Measurements from ENCODE around the gene IKZF3. TPM values are rescaled to one million over a fixed set of nuclear protein-coding genes. Genes with fewer than 3 reads are reported as not detected.

Gene IKZF3
- total and polyA plus RNA-seq, 10 of the 15 experiments (the other 5 are each of a cell fraction or from before 2014, with no cell fraction given), result 5.5 to 98.2 (median 47.6) TPM

DNA sequence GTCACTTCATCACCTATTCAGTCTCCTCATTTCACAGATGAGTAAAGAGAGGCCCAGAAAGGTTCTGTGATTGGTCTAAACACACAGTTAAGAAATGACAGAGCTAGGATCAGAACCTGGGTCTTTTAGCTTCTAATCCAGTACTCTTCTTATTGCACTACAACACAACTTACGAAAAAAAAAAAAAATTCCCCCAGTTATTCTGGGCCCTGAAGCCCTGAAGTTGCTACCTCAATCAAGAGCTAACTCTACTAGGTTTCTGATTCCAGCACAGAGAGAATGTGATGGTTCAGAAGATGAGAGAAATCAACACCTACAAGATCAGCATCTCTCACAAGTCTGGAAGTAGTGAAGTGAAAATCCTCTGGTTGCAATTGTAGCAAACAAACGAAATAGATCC lies 89.1 kb downstream of the IKZF3 start (continued):
- TF ChIP-seq, protein P1, sequence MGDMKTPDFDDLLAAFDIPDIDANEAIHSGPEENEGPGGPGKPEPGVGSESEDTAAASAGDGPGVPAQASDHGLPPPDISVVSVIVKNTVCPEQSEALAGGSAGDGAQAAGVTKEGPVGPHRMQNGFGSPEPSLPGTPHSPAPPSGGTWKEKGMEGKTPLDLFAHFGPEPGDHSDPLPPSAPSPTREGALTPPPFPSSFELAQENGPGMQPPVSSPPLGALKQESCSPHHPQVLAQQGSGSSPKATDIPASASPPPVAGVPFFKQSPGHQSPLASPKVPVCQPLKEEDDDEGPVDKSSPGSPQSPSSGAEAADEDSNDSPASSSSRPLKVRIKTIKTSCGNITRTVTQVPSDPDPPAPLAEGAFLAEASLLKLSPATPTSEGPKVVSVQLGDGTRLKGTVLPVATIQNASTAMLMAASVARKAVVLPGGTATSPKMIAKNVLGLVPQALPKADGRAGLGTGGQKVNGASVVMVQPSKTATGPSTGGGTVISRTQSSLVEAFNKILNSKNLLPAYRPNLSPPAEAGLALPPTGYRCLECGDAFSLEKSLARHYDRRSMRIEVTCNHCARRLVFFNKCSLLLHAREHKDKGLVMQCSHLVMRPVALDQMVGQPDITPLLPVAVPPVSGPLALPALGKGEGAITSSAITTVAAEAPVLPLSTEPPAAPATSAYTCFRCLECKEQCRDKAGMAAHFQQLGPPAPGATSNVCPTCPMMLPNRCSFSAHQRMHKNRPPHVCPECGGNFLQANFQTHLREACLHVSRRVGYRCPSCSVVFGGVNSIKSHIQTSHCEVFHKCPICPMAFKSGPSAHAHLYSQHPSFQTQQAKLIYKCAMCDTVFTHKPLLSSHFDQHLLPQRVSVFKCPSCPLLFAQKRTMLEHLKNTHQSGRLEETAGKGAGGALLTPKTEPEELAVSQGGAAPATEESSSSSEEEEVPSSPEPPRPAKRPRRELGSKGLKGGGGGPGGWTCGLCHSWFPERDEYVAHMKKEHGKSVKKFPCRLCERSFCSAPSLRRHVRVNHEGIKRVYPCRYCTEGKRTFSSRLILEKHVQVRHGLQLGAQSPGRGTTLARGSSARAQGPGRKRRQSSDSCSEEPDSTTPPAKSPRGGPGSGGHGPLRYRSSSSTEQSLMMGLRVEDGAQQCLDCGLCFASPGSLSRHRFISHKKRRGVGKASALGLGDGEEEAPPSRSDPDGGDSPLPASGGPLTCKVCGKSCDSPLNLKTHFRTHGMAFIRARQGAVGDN (IDR thresholded peaks at IDR 0.05), result no peak
- TF ChIP-seq EZH2 (IDR thresholded peaks at IDR 0.05; ENCODE audit: borderline replicate concordance, control insufficient read depth, low read depth, low read length), result no peak
- 0 out of 2 replicates have a peak, but pooled peaks have one; percentile 39 for TF ChIP-seq ZNF384 (IDR thresholded peaks at IDR 0.05; ENCODE audit: borderline replicate concordance, low read depth, low read length)
- TF ChIP-seq PML (IDR thresholded peaks at IDR 0.05; ENCODE audit: low read length), result no peak
- 0 out of 2 replicates have a peak, but pooled peaks have one; percentile 30 for TF ChIP-seq MXI1 (IDR thresholded peaks at IDR 0.05; ENCODE audit: low read depth, low read length)
- no peak for TF ChIP-seq RELB (IDR thresholded peaks at IDR 0.05; ENCODE audit: low read depth)
- no peak for TF ChIP-seq IKZF1 (conservative IDR thresholded peaks at IDR 0.05)
- no peak for TF ChIP-seq SMC3 (IDR thresholded peaks at IDR 0.05; ENCODE audit: borderline replicate concordance, low read length)
